Liver (tissue), 9 donors: ENCODE results near the gene ZYX. TPM values are rescaled to one million over a fixed set of nuclear protein-coding genes. Genes with fewer than 3 reads are reported as not detected.

Experiments used
- DNase-seq: peaks from one replicate; pipeline ENCODE4 v3.0.0-alpha.2; 2017; ENCODE audit warnings: low spot score
- H3K27ac ChIP-seq, 2 donors: one replicate each; pipeline ENCODE4 v1.7.0; 2013; ENCODE audit warnings: inconsistent platforms in 2 of 2, low read length in 2 of 2, control low read depth in 1 of 2, low read depth in 1 of 2, mild to moderate bottlenecking in 1 of 2
- H3K27me3 ChIP-seq, 4 donors: one replicate each; pipeline versions ENCODE4 v1.6.1 to v1.7.0; 2013; ENCODE audit warnings: low read length in 3 of 4, inconsistent platforms in 1 of 4, mild to moderate bottlenecking in 1 of 4, moderate library complexity in 1 of 4; ENCODE audit not compliant: control insufficient read depth in 4 of 4, insufficient read depth in 4 of 4
- H3K36me3 ChIP-seq, 4 donors: one replicate each; pipeline versions ENCODE4 v1.6.1 to v1.7.0; 2013; ENCODE audit warnings: low read length in 3 of 4, mild to moderate bottlenecking in 3 of 4, low read depth in 1 of 4, moderate library complexity in 1 of 4; ENCODE audit not compliant: control insufficient read depth in 4 of 4, insufficient read depth in 3 of 4
- H3K4me1 ChIP-seq, 4 donors: one replicate each; pipeline versions ENCODE4 v1.6.1 to v1.7.0; 2013; ENCODE audit warnings: low read length in 3 of 4, mild to moderate bottlenecking in 3 of 4, moderate library complexity in 1 of 4; ENCODE audit not compliant: control insufficient read depth in 4 of 4, insufficient read depth in 4 of 4
- H3K4me3 ChIP-seq, 3 donors: one replicate each; pipeline versions ENCODE4 v1.6.1 to v1.7.0; 2013; ENCODE audit warnings: low read length in 3 of 3, control low read depth in 1 of 3, low read depth in 1 of 3, mild to moderate bottlenecking in 1 of 3
- H3K9ac ChIP-seq, 2 donors: one replicate each; pipeline ENCODE4 v1.7.0; 2013; ENCODE audit warnings: low read length in 2 of 2, mild to moderate bottlenecking in 2 of 2, moderate library complexity in 2 of 2, control low read depth in 1 of 2, low read depth in 1 of 2
- H3K9me3 ChIP-seq, 4 donors: one replicate each; pipeline versions ENCODE4 v1.6.1 to v1.7.0; 2013; ENCODE audit warnings: low read length in 3 of 4; ENCODE audit not compliant: control insufficient read depth in 4 of 4
- FOXA1 ChIP-seq: IDR thresholded peaks from 2 replicates; pipeline ENCODE4 v1.6.1; 2016; ENCODE audit warnings: antibody characterized with exemption
- FOXA2 ChIP-seq: IDR thresholded peaks from 2 replicates; pipeline ENCODE4 v1.6.1; 2016; ENCODE audit warnings: antibody characterized with exemption
- HNF4A ChIP-seq, 2 donors: conservative IDR thresholded peaks; 2 replicates each; pipeline ENCODE4 v1.6.1; 2016; ENCODE audit warnings: antibody characterized with exemption in 2 of 2, mild to moderate bottlenecking in 2 of 2
- HNF4G ChIP-seq: IDR thresholded peaks from 2 replicates; pipeline ENCODE4 v1.6.1; 2016; ENCODE audit warnings: antibody characterized with exemption
- JUND ChIP-seq, 2 donors: IDR thresholded peaks; 2 replicates each; pipeline ENCODE4 v1.6.1; 2016; ENCODE audit warnings: antibody characterized with exemption in 2 of 2
- NR2F2 ChIP-seq: IDR thresholded peaks from 2 replicates; pipeline ENCODE4 v1.6.1; 2016; ENCODE audit warnings: antibody characterized with exemption
- RAD21 ChIP-seq, 2 donors: IDR thresholded peaks; 2 replicates each; pipeline ENCODE4 v1.6.1; 2016; ENCODE audit warnings: antibody characterized with exemption in 2 of 2, mild to moderate bottlenecking in 2 of 2
- RXRA ChIP-seq, 2 donors: IDR thresholded peaks; 2 replicates each; pipeline ENCODE4 v1.6.1; 2017 to 2018; ENCODE audit warnings: antibody characterized with exemption in 2 of 2, mild to moderate bottlenecking in 1 of 2
- SP1 ChIP-seq: IDR thresholded peaks from 2 replicates; pipeline ENCODE4 v1.6.1; 2018; ENCODE audit warnings: antibody characterized with exemption, mild to moderate bottlenecking
- TAF1 ChIP-seq: conservative IDR thresholded peaks from 2 replicates; pipeline ENCODE4 v1.6.1; 2016; ENCODE audit warnings: antibody characterized with exemption, mild to moderate bottlenecking
- YY1 ChIP-seq: IDR thresholded peaks from 2 replicates; pipeline ENCODE4 v1.6.1; 2016; ENCODE audit warnings: antibody characterized with exemption, mild to moderate bottlenecking
- WGBS: extraction: QIAGEN DNeasy Blood & Tissue Kit; methylation state at CpG from one replicate; pipeline ENCODE4 v1.1.7; 2013; 5-methylcytosine and 5-hydroxymethylcytosine counted together
- polyA plus RNA-seq, 2 donors: library from polyadenylated mRNA; stranded (reverse) in 1 of 2; unstranded in 1 of 2; fragments of 200-250 nt in 1 of 2; fragments of >200 nt in 1 of 2; fragmentation: Nextera tagmentation in 1 of 2; extraction: Ambion mirVana in 1 of 2; gene quantifications; one replicate each; pipeline versions ENCODE4 v1.2.1 to v1.2.3, GENCODE V29; 2013 to 2015
- total RNA-seq, 2 donors: library from RNA; depleted of rRNA; stranded (reverse); fragments of >200 nt; gene quantifications; one replicate each; pipeline ENCODE4 v1.2.3, GENCODE V29; 2014
- TF ChIP-seq, protein P1 (sequence below): IDR thresholded peaks from 2 replicates; pipeline ENCODE4 v1.6.1; 2016; ENCODE audit warnings: antibody characterized with exemption
- TF ChIP-seq, protein P2 (sequence below): IDR thresholded peaks from 2 replicates; pipeline ENCODE4 v1.6.1; 2016; ENCODE audit warnings: antibody characterized with exemption
- TF ChIP-seq, protein P3 (sequence below): fragments of 150-350 bp; IDR thresholded peaks from 2 replicates; pipeline ENCODE4 v1.5.1; 2017; ENCODE audit warnings: improper control_type of control experiment, low read depth, low read length; ENCODE audit not compliant: missing input control
- TF ChIP-seq, protein P4 (sequence below): IDR thresholded peaks from 2 replicates; pipeline ENCODE4 v1.6.1; 2016; ENCODE audit warnings: antibody characterized with exemption
- donor health status: healthy.
- donor health status: healthy.
- donor health status: healthy.
- donor health status: healthy.
- donor health status: healthy.

The ZYX gene
- total and polyA plus RNA-seq, 4 donors, result 15.4 to 49.7 (median 16.5) TPM

DNA sequence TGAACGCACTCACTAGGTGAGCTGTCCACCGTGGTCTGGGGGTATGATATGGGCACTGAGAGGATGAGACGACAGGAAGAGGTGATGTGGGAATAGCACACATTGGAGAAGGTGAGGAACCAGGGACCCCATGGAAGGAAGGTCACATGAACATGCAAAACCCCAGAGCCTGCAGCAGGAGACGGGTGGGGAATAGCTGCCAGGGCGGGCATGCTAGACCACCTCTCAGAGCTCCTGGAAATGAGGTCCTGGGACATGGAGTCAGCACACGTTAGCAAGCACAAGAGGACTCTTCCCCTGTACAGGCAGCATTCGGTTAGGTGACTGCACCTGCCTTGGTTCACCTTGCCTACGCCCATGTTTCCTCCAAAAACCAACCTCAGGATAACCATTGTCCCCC is 26.8 kb upstream of the ZYX start:
- H3K36me3 ChIP-seq, result no peaks in the 10 kb centered on the region
- H3K27ac ChIP-seq, result no peak overlapping the region
- DNase-seq, result no peak
- no peaks in the 10 kb centered on the region for H3K9me3 ChIP-seq
- H3K4me1 ChIP-seq, result peaks cover 6 to 12% (median 9%) of the 10 kb centered on the region in 4 donors
- no peak for TF ChIP-seq RAD21 (IDR thresholded peaks at IDR 0.05)
- no peak for TF ChIP-seq JUND (IDR thresholded peaks at IDR 0.05)
- TF ChIP-seq TAF1, result no peak
- TF ChIP-seq, protein P1, sequence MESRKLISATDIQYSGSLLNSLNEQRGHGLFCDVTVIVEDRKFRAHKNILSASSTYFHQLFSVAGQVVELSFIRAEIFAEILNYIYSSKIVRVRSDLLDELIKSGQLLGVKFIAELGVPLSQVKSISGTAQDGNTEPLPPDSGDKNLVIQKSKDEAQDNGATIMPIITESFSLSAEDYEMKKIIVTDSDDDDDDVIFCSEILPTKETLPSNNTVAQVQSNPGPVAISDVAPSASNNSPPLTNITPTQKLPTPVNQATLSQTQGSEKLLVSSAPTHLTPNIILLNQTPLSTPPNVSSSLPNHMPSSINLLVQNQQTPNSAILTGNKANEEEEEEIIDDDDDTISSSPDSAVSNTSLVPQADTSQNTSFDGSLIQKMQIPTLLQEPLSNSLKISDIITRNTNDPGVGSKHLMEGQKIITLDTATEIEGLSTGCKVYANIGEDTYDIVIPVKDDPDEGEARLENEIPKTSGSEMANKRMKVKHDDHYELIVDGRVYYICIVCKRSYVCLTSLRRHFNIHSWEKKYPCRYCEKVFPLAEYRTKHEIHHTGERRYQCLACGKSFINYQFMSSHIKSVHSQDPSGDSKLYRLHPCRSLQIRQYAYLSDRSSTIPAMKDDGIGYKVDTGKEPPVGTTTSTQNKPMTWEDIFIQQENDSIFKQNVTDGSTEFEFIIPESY, result no peak
- no peak for TF ChIP-seq NR2F2
- TF ChIP-seq, protein P2, sequence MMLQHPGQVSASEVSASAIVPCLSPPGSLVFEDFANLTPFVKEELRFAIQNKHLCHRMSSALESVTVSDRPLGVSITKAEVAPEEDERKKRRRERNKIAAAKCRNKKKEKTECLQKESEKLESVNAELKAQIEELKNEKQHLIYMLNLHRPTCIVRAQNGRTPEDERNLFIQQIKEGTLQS, result no peak
- no peak for TF ChIP-seq FOXA2
- TF ChIP-seq HNF4G, result no peak
- no peak for TF ChIP-seq FOXA1
- TF ChIP-seq YY1, result no peak
- TF ChIP-seq RXRA (IDR thresholded peaks at IDR 0.05), result no peak
- TF ChIP-seq, protein P3, sequence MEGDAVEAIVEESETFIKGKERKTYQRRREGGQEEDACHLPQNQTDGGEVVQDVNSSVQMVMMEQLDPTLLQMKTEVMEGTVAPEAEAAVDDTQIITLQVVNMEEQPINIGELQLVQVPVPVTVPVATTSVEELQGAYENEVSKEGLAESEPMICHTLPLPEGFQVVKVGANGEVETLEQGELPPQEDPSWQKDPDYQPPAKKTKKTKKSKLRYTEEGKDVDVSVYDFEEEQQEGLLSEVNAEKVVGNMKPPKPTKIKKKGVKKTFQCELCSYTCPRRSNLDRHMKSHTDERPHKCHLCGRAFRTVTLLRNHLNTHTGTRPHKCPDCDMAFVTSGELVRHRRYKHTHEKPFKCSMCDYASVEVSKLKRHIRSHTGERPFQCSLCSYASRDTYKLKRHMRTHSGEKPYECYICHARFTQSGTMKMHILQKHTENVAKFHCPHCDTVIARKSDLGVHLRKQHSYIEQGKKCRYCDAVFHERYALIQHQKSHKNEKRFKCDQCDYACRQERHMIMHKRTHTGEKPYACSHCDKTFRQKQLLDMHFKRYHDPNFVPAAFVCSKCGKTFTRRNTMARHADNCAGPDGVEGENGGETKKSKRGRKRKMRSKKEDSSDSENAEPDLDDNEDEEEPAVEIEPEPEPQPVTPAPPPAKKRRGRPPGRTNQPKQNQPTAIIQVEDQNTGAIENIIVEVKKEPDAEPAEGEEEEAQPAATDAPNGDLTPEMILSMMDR, result no peak
- TF ChIP-seq HNF4A (conservative IDR thresholded peaks at IDR 0.05), result no peak
- no peak for TF ChIP-seq SP1
- H3K27me3 ChIP-seq, result no peaks in the 10 kb centered on the region
- 94% methylated on average over 8 of the region's 8 CpGs for WGBS
- H3K4me3 ChIP-seq, result no peak overlapping the region
- no peak overlapping the region for H3K9ac ChIP-seq

DNA sequence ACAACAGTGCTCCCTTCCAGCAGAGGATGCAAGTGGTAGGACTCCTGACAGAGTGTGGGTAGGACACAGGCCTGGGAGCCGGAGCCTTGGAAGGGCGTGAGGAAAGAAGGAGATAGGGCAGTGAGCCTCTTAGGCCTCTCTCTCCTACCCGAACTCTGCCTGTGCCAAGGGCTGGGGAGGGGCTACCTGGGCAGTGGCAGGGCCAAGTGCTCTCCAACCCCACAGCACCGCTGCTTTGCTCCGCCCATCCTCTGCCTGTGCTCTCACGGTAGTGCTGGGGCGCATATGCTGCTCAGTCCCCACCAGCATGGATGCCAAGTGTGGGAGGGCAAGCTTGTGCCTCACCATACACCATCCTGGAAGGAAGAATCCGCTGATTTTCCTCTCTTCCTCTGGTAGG is 26.2 kb upstream of the ZYX start:
- no peaks in the 10 kb centered on the region for H3K36me3 ChIP-seq
- DNase-seq, result no peak
- H3K27me3 ChIP-seq, result no peaks in the 10 kb centered on the region
- no peak overlapping the region for H3K27ac ChIP-seq
- 93% methylated on average over 8 of the region's 8 CpGs for WGBS
- TF ChIP-seq HNF4G (no peak), HNF4A (conservative IDR thresholded peaks at IDR 0.05) (no peak)
- TF ChIP-seq, protein P4, sequence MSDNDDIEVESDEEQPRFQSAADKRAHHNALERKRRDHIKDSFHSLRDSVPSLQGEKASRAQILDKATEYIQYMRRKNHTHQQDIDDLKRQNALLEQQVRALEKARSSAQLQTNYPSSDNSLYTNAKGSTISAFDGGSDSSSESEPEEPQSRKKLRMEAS, result no peak
- no peaks in the 10 kb centered on the region for H3K9me3 ChIP-seq
- no peak overlapping the region for H3K9ac ChIP-seq
- peaks cover 6 to 12% (median 9%) of the 10 kb centered on the region in 4 donors for H3K4me1 ChIP-seq
- no peak overlapping the region for H3K4me3 ChIP-seq
